Measurements from ENCODE around the gene INF2. TPM values are rescaled to one million over a fixed set of nuclear protein-coding genes. Genes with fewer than 3 reads are reported as not detected.

INF2 gene
- total and polyA plus RNA-seq, 2 experiments from 2014 or later, result 36.7 to 75.5 TPM

- Mint-ChIP-seq H3K27ac (no peak overlapping the region), H3K36me3 (ENCODE audit: low read depth) (peaks cover 51% of the 10 kb centered on the region), H3K4me1 (peaks cover 17% of the 10 kb centered on the region), H3K27me3 (ENCODE audit: insufficient read depth, low read depth, poor library complexity) (peaks cover 3% of the 10 kb centered on the region), H3K4me3 (no peak overlapping the region), H3K9me3 (peaks cover 12% of the 10 kb centered on the region)
- H4K20me1 ChIP-seq (replicated peaks; ENCODE audit: insufficient read depth), result 0 out of 2 replicates have a peak, but pooled peaks cover 6% of the 10 kb centered on the region
- no peaks in the 10 kb centered on the region; the same call in 1 of the 2 replicates for H3K9me2 ChIP-seq (ENCODE audit: insufficient read depth)
- H3F3A ChIP-seq (replicated peaks; ENCODE audit: low read depth), result peaks cover 9% of the 10 kb centered on the region; the same call in 1 of the 2 replicates
- DNase-seq (ENCODE audit: low spot score), result no peak
- no peak overlapping the region for H3K27ac ChIP-seq (ENCODE audit: low read depth)
- H3K4me1 ChIP-seq (ENCODE audit: insufficient read depth), result peaks cover 11% of the 10 kb centered on the region
- no peak for ATAC-seq
- no peak overlapping the region for H3K4me2 ChIP-seq
- no peak overlapping the region for H2AFZ ChIP-seq
- no peaks in the 10 kb centered on the region for H3K79me2 ChIP-seq (replicated peaks; ENCODE audit: insufficient read depth)
- no peak overlapping the region for H3K4me3 ChIP-seq
- H3K27me3 ChIP-seq (ENCODE audit: insufficient read depth), result no peaks in the 10 kb centered on the region
- 0 out of 2 replicates have a peak, but pooled peaks cover 5% of the 10 kb centered on the region for H3K36me3 ChIP-seq (ENCODE audit: insufficient read depth)
- no peak for TF ChIP-seq CTCF (conservative IDR thresholded peaks at IDR 0.05; ENCODE audit: low read depth in 2 of 2)
- no peak for TF ChIP-seq JUNB (IDR thresholded peaks at IDR 0.05; ENCODE audit: unreplicated experiment)
- TF ChIP-seq POLR2AphosphoS5 (IDR thresholded peaks at IDR 0.05; ENCODE audit: low read depth), result no peak
- no peak for TF ChIP-seq STAT1 (IDR thresholded peaks at IDR 0.05; ENCODE audit: unreplicated experiment)
- no peak for TF ChIP-seq ZNF331 (CRISPR knock-in tag; IDR thresholded peaks at IDR 0.05; ENCODE audit: low read depth)
- TF ChIP-seq NANOG (IDR thresholded peaks at IDR 0.05; ENCODE audit: borderline replicate concordance), result no peak
- TF ChIP-seq REST (IDR thresholded peaks at IDR 0.05; ENCODE audit: unreplicated experiment), result no peak
- no peak for TF ChIP-seq CREB1 (CRISPR knock-in tag; IDR thresholded peaks at IDR 0.05; ENCODE audit: low read depth)
- no peak for TF ChIP-seq ZNF114 (CRISPR knock-in tag; IDR thresholded peaks at IDR 0.05)
- no peak for TF ChIP-seq ZNF462 (CRISPR knock-in tag; IDR thresholded peaks at IDR 0.05)
- no peak for TF ChIP-seq ETS1 (IDR thresholded peaks at IDR 0.05)
- TF ChIP-seq EZH2 (IDR thresholded peaks at IDR 0.05; ENCODE audit: low read depth, unreplicated experiment), result no peak
- TF ChIP-seq EZH2phosphoT487 (IDR thresholded peaks at IDR 0.05; ENCODE audit: unreplicated experiment), result no peak
These were observed 78.2 kb downstream of the INF2 start for GRCh38 chr14:104767634-104767918.
